Gastrocnemius medialis (tissue), 4 donors: ENCODE data around the gene TNS4.

Experiments
- POLR2A ChIP-seq, 2 donors: fragments of 450-650 bp; IDR thresholded peaks; one replicate each; pipeline ENCODE4 v1.6.1; 2017; ENCODE audit warnings: antibody characterized with exemption in 2 of 2, mild to moderate bottlenecking in 2 of 2, moderate library complexity in 2 of 2
- TF ChIP-seq, protein P1 (sequence below), 5 experiments: fragments of 450-650 bp in 3 of 5; fragments of 200-600 bp in 2 of 5; sonication (generic) in 2 of 5; IDR thresholded peaks in 4 of 5; conservative IDR thresholded peaks in 1 of 5; 1 replicate in 4 of 5; 2 replicates in 1 of 5; pipeline ENCODE4 v1.5.1; 2016 to 2019; ENCODE audit warnings: antibody characterized with exemption in 5 of 5, mild to moderate bottlenecking in 3 of 5, moderate library complexity in 3 of 5

DNA sequence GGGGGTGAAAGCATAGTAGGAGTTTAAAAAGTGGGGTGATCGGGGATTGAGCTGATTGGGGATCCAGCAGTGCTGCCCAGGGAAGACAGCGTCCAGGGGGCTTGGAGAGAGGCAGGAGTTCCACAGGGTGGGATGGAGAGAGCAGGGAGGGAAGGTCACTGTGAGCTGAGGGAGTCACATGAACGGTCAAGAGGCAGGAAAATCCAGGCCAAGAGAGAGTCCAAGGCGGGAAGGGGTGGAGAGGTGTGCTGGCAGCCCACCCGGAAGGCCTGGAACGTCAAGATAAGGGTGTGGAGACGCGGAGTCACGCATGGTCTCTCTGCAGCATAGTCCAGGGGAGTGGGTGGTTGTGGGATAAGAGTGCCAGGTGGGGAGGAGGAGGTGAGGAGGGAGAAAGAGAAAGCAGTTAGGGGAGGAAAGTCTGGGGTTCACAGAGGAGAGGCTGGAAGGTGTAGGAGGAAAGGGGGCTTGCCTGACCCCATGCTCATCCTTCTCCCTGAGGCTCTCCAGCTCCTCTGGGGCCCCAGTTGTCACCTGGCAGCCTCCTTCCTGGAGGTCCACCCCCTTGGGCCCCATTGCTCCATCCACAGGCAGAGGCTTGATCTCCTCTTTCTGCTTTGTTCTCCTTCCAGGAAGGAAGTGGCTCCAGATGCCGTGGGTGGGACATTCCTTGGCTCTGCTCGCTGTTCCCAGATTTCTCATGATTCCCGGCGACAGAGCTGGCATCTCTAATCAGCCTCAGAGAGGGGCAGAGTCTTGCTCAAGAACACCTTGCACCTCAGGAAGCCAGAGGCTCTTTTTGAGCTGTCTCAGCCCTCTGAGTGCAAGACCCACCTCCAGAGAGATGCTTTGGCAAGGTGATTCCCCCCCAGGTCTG, 35.1 kb upstream of the TNS4 start:
- TF ChIP-seq, protein P1, sequence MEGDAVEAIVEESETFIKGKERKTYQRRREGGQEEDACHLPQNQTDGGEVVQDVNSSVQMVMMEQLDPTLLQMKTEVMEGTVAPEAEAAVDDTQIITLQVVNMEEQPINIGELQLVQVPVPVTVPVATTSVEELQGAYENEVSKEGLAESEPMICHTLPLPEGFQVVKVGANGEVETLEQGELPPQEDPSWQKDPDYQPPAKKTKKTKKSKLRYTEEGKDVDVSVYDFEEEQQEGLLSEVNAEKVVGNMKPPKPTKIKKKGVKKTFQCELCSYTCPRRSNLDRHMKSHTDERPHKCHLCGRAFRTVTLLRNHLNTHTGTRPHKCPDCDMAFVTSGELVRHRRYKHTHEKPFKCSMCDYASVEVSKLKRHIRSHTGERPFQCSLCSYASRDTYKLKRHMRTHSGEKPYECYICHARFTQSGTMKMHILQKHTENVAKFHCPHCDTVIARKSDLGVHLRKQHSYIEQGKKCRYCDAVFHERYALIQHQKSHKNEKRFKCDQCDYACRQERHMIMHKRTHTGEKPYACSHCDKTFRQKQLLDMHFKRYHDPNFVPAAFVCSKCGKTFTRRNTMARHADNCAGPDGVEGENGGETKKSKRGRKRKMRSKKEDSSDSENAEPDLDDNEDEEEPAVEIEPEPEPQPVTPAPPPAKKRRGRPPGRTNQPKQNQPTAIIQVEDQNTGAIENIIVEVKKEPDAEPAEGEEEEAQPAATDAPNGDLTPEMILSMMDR (IDR thresholded peaks at IDR 0.05 in 4 of 5, conservative IDR thresholded peaks at IDR 0.05 in 1 of 5): no peak
- TF ChIP-seq POLR2A (IDR thresholded peaks at IDR 0.05): no peak
